ENCODE data around the gene TBC1D22A. TPM values are rescaled to one million over a fixed set of nuclear protein-coding genes. Genes with fewer than 3 reads are reported as not detected.

TBC1D22A gene
- total RNA-seq, 1 donor from 2014 or later: 14.3 TPM

GRCh38 chr22:46738647-46739093, 23.8 kb upstream of the TBC1D22A start:
- no peak for TF ChIP-seq CTCF (conservative IDR thresholded peaks at IDR 0.05)
- Mint-ChIP-seq H3K4me1 (peaks cover 24% of the 10 kb centered on the region), H3K27ac (ENCODE audit: unreplicated experiment) (no peak overlapping the region), H3K9me3 (no peaks in the 10 kb centered on the region), H3K27me3 (ENCODE audit: low read depth) (no peaks in the 10 kb centered on the region), H3K36me3 (ENCODE audit: low read depth) (no peaks in the 10 kb centered on the region), H3K4me3 (peak overlapping the region; percentile 88)
- DNase-seq (ENCODE audit: low read depth, low spot score): no peak

- Mint-ChIP-seq H3K9me3 (no peaks in the 10 kb centered on the region), H3K36me3 (ENCODE audit: low read depth) (no peaks in the 10 kb centered on the region), H3K4me1 (peaks cover 24% of the 10 kb centered on the region), H3K4me3 (peak overlapping the region; percentile 88), H3K27me3 (ENCODE audit: low read depth) (no peaks in the 10 kb centered on the region), H3K27ac (ENCODE audit: unreplicated experiment) (no peak overlapping the region)
- DNase-seq (ENCODE audit: low read depth, low spot score): no peak
- TF ChIP-seq CTCF (conservative IDR thresholded peaks at IDR 0.05): no peak
These were observed 23.2 kb upstream of the TBC1D22A start for GRCh38 chr22:46739094-46739870.

- Mint-ChIP-seq H3K4me3 (peak overlapping the region; percentile 83), H3K27me3 (ENCODE audit: low read depth) (peaks cover 4% of the 10 kb centered on the region), H3K4me1 (peaks cover 21% of the 10 kb centered on the region), H3K9me3 (no peaks in the 10 kb centered on the region), H3K36me3 (ENCODE audit: low read depth) (no peaks in the 10 kb centered on the region), H3K27ac (ENCODE audit: unreplicated experiment) (peak overlapping the region; percentile 50)
- no peak for TF ChIP-seq CTCF (conservative IDR thresholded peaks at IDR 0.05)
- no peak for DNase-seq (ENCODE audit: low read depth, low spot score)
These were observed 21.3 kb upstream of the TBC1D22A start for GRCh38 chr22:46740910-46741780.

- TF ChIP-seq CTCF (conservative IDR thresholded peaks at IDR 0.05): no peak
- peaks cover 13% of the 10 kb centered on the region for H3K27me3 Mint-ChIP-seq (ENCODE audit: low read depth)
- H3K4me3 Mint-ChIP-seq: peak overlapping the region; percentile 83
- H3K27ac Mint-ChIP-seq (ENCODE audit: unreplicated experiment): peak overlapping the region; percentile 35
- DNase-seq (ENCODE audit: low read depth, low spot score): no peak
- H3K36me3 Mint-ChIP-seq (ENCODE audit: low read depth): no peaks in the 10 kb centered on the region
- H3K9me3 Mint-ChIP-seq: no peaks in the 10 kb centered on the region
- H3K4me1 Mint-ChIP-seq: peaks cover 14% of the 10 kb centered on the region
These were observed 20.4 kb upstream of the TBC1D22A start for GRCh38 chr22:46741974-46742519.

GRCh38 chr22:46742576-46743221, 19.8 kb upstream of the TBC1D22A start:
- H3K4me3 Mint-ChIP-seq: no peak overlapping the region
- H3K27me3 Mint-ChIP-seq (ENCODE audit: low read depth): peaks cover 17% of the 10 kb centered on the region
- TF ChIP-seq CTCF (conservative IDR thresholded peaks at IDR 0.05): no peak
- no peaks in the 10 kb centered on the region for H3K9me3 Mint-ChIP-seq
- no peak overlapping the region for H3K27ac Mint-ChIP-seq (ENCODE audit: unreplicated experiment)
- no peaks in the 10 kb centered on the region for H3K36me3 Mint-ChIP-seq (ENCODE audit: low read depth)
- no peak for DNase-seq (ENCODE audit: low read depth, low spot score)
- H3K4me1 Mint-ChIP-seq: peaks cover 10% of the 10 kb centered on the region

Measured in neural crest cell (in vitro differentiated cells).